Measurements from ENCODE around the gene SESN3.

Gene SESN3

GRCh38 chr11:95229993-95230809 is 801 bp downstream of the SESN3 start (continued):
- TF ChIP-seq, protein P1, sequence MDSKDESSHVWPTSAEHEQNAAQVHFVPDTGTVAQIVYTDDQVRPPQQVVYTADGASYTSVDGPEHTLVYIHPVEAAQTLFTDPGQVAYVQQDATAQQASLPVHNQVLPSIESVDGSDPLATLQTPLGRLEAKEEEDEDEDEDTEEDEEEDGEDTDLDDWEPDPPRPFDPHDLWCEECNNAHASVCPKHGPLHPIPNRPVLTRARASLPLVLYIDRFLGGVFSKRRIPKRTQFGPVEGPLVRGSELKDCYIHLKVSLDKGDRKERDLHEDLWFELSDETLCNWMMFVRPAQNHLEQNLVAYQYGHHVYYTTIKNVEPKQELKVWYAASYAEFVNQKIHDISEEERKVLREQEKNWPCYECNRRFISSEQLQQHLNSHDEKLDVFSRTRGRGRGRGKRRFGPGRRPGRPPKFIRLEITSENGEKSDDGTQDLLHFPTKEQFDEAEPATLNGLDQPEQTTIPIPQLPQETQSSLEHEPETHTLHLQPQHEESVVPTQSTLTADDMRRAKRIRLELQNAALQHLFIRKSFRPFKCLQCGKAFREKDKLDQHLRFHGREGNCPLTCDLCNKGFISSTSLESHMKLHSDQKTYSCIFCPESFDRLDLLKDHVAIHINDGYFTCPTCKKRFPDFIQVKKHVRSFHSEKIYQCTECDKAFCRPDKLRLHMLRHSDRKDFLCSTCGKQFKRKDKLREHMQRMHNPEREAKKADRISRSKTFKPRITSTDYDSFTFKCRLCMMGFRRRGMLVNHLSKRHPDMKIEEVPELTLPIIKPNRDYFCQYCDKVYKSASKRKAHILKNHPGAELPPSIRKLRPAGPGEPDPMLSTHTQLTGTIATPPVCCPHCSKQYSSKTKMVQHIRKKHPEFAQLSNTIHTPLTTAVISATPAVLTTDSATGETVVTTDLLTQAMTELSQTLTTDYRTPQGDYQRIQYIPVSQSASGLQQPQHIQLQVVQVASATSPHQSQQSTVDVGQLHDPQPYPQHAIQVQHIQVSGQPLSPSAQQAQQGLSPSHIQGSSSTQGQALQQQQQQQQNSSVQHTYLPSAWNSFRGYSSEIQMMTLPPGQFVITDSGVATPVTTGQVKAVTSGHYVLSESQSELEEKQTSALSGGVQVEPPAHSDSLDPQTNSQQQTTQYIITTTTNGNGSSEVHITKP (tag by site-specific recombination; IDR thresholded peaks at IDR 0.05) = peak; percentile 84
- TF ChIP-seq ZNF513 (tag by site-specific recombination; IDR thresholded peaks at IDR 0.05) = no peak
- no peak for TF ChIP-seq ZNF544 (tag by site-specific recombination; IDR thresholded peaks at IDR 0.05)
- no peak for TF ChIP-seq ZNF555 (tag by site-specific recombination; conservative IDR thresholded peaks at IDR 0.05)
- TF ChIP-seq, protein P2, sequence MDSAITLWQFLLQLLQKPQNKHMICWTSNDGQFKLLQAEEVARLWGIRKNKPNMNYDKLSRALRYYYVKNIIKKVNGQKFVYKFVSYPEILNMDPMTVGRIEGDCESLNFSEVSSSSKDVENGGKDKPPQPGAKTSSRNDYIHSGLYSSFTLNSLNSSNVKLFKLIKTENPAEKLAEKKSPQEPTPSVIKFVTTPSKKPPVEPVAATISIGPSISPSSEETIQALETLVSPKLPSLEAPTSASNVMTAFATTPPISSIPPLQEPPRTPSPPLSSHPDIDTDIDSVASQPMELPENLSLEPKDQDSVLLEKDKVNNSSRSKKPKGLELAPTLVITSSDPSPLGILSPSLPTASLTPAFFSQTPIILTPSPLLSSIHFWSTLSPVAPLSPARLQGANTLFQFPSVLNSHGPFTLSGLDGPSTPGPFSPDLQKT (IDR thresholded peaks at IDR 0.05; ENCODE audit: borderline replicate concordance, low read depth, low read length) = no peak
- peak; percentile 46; the same call in 1 of the 2 replicates for TF ChIP-seq ZBTB8A (tag by site-specific recombination; IDR thresholded peaks at IDR 0.05)
- TF ChIP-seq GLI2 (tag by site-specific recombination; IDR thresholded peaks at IDR 0.05; ENCODE audit: borderline replicate concordance, low read depth) = no peak
- no peak for TF ChIP-seq KLF17 (tag by site-specific recombination; IDR thresholded peaks at IDR 0.05)
- TF ChIP-seq, protein P3, sequence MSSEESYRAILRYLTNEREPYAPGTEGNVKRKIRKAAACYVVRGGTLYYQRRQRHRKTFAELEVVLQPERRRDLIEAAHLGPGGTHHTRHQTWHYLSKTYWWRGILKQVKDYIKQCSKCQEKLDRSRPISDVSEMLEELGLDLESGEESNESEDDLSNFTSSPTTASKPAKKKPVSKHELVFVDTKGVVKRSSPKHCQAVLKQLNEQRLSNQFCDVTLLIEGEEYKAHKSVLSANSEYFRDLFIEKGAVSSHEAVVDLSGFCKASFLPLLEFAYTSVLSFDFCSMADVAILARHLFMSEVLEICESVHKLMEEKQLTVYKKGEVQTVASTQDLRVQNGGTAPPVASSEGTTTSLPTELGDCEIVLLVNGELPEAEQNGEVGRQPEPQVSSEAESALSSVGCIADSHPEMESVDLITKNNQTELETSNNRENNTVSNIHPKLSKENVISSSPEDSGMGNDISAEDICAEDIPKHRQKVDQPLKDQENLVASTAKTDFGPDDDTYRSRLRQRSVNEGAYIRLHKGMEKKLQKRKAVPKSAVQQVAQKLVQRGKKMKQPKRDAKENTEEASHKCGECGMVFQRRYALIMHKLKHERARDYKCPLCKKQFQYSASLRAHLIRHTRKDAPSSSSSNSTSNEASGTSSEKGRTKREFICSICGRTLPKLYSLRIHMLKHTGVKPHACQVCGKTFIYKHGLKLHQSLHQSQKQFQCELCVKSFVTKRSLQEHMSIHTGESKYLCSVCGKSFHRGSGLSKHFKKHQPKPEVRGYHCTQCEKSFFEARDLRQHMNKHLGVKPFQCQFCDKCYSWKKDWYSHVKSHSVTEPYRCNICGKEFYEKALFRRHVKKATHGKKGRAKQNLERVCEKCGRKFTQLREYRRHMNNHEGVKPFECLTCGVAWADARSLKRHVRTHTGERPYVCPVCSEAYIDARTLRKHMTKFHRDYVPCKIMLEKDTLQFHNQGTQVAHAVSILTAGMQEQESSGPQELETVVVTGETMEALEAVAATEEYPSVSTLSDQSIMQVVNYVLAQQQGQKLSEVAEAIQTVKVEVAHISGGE (tag by site-specific recombination; conservative IDR thresholded peaks at IDR 0.05; ENCODE audit: low read depth) = no peak
- peak; percentile 89 for TF ChIP-seq ZBTB20 (tag by site-specific recombination; IDR thresholded peaks at IDR 0.05)

DNA sequence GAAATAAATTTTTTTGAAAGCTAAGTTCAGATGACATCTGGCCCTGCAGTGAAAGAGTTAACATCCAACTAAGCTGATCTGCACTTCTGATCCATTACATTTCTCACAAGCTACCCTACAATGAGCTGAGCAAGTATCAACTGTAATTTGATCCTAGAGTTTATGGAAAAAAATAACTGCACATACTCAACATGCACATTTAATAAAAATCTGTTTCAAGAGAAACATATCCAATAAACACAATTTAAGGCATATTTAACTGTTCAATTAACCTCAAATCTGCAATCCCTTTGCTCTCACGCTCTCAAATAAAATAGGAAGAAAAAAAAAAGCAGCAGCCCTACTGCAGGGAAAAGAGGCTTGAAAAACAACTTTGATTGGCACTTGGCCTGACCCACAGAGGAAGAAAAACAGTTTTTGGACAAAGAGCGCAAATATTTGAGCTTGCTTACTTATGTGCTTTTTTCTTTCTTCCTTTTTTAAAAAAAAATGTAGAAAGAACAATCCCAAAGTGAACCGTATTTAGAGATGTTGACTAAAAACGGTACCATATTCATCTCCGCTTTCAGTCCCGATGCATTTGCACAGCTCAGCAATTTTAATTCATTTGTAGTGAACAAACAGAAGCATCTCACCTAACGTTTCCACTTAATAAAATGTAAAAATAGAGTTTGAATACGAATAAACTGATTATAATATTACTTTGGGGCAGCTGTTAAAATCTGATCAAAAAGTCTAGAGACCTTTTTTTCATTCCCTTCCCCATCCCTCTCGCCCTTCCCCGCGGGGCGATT is 1.6 kb downstream of the SESN3 start:
- peak overlapping the region; percentile 82 for H3K4me3 ChIP-seq (ENCODE audit: low read depth, low read length)
- TF ChIP-seq FEZF1 (tag by site-specific recombination; IDR thresholded peaks at IDR 0.05) (peak; percentile 87), ZEB2 (tag by site-specific recombination; IDR thresholded peaks at IDR 0.05) (peak; percentile 29; the same call in 1 of the 2 replicates), OSR2 (tag by site-specific recombination; IDR thresholded peaks at IDR 0.05) (peak; percentile 43; the same call in 1 of the 2 replicates), ZNF274 (IDR thresholded peaks at IDR 0.05; ENCODE audit: low read length) (no peak), ZNF274 (tag by site-specific recombination; IDR thresholded peaks at IDR 0.05; ENCODE audit: borderline replicate concordance) (no peak), ZNF530 (tag by site-specific recombination; IDR thresholded peaks at IDR 0.05; ENCODE audit: low read depth) (no peak), MZF1 (tag by site-specific recombination; IDR thresholded peaks at IDR 0.05; ENCODE audit: borderline replicate concordance) (0 out of 2 replicates have a peak, but pooled peaks have one; percentile 37)
- TF ChIP-seq, protein P4, sequence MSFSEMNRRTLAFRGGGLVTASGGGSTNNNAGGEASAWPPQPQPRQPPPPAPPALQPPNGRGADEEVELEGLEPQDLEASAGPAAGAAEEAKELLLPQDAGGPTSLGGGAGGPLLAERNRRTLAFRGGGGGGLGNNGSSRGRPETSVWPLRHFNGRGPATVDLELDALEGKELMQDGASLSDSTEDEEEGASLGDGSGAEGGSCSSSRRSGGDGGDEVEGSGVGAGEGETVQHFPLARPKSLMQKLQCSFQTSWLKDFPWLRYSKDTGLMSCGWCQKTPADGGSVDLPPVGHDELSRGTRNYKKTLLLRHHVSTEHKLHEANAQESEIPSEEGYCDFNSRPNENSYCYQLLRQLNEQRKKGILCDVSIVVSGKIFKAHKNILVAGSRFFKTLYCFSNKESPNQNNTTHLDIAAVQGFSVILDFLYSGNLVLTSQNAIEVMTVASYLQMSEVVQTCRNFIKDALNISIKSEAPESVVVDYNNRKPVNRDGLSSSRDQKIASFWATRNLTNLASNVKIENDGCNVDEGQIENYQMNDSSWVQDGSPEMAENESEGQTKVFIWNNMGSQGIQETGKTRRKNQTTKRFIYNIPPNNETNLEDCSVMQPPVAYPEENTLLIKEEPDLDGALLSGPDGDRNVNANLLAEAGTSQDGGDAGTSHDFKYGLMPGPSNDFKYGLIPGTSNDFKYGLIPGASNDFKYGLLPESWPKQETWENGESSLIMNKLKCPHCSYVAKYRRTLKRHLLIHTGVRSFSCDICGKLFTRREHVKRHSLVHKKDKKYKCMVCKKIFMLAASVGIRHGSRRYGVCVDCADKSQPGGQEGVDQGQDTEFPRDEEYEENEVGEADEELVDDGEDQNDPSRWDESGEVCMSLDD (tag by site-specific recombination; IDR thresholded peaks at IDR 0.05) = no peak

More for the DNA sequence above, 1.6 kb downstream of the SESN3 start:
- Histone ChIP-seq H3K4me1 (ENCODE audit: control insufficient read depth, insufficient read depth, low read length) (peaks cover 6% of the 10 kb centered on the region), H3K36me3 (ENCODE audit: control insufficient read depth in 2 of 2, insufficient read depth in 1 of 2, low read length in 2 of 2) (no peaks in the 10 kb centered on the region), H3K9me3 (ENCODE audit: control insufficient read depth, insufficient read depth, low read depth, low read length) (no peaks in the 10 kb centered on the region), H3K27ac (ENCODE audit: extremely low read depth, low read depth, low read length) (peak overlapping the region; percentile 84)
- POLR2A ChIA-PET = interaction anchor here (0.7 to 1.4 kb wide), 8 partner anchors 8 to 476 kb away, joined by 3 to 11 read pairs (median 3); no protein-coding TSS in a partner anchor
- CTCF ChIA-PET = interaction anchor here (0.6 to 1.9 kb wide), 5 partner anchors 41 to 476 kb away, joined by 3 to 10 read pairs (median 7); no protein-coding TSS in a partner anchor

Measured in HEK293 (cell line).